H1 (cell line): Measurements from ENCODE around the gene PDYN. TPM values are rescaled to one million over a fixed set of nuclear protein-coding genes. Genes with fewer than 3 reads are reported as not detected.

Experiments used
- CTCF ChIA-PET: fragments of 300-600 bp; sonication (Branson Sonifier 250); formaldehyde crosslinking; loops from one replicate; lab custom pipeline; 2021; ENCODE audit not compliant: partially characterized antibody; lab: Charles Lee
- POLR2A ChIA-PET: fragments of 300-600 bp; sonication (Branson Sonifier 250); formaldehyde crosslinking; loops from one replicate; lab custom pipeline; 2021; ENCODE audit warnings: inconsistent platforms; ENCODE audit not compliant: partially characterized antibody; lab: Charles Lee
- DNase-seq, 2 experiments: peaks; one replicate each; pipeline versions ENCODE4 v3.0.0 to v3.0.0-alpha.2; 2010 to 2022; ENCODE audit warnings: low spot score in 2 of 2, low read depth in 1 of 2, mixed read lengths in 1 of 2
- FAIRE-seq: peaks from 2 replicates; lab custom pipeline; 2011; peaks lifted over from hg19 to GRCh38; lab: Jason Lieb, UNC
- H2AFZ ChIP-seq: 2 replicates; pipeline ENCODE4 v1.8.1; 2012; ENCODE audit warnings: low read length, inconsistent platforms
- H2AK5ac ChIP-seq: 2 replicates; pipeline ENCODE4 v1.6.1; 2013; ENCODE audit warnings: low read depth, low read length
- H2BK120ac ChIP-seq: replicated peaks from 2 replicates; pipeline ENCODE3; 2013; ENCODE audit warnings: low read depth, low read length, inconsistent platforms
- H2BK12ac ChIP-seq: 2 replicates; pipeline ENCODE4 v1.6.1; 2013; ENCODE audit warnings: low read depth, low read length
- H2BK15ac ChIP-seq: 2 replicates; pipeline ENCODE4 v1.6.1; 2013; ENCODE audit warnings: low read length
- H2BK20ac ChIP-seq: 2 replicates; pipeline ENCODE4 v1.6.1; 2013; ENCODE audit warnings: low read length
- H2BK5ac ChIP-seq: 2 replicates; pipeline ENCODE4 v1.6.1; 2013; ENCODE audit warnings: low read depth, low read length
- H3K14ac ChIP-seq: 2 replicates; pipeline ENCODE4 v1.6.1; 2013; ENCODE audit warnings: inconsistent platforms; ENCODE audit not compliant: insufficient read length
- H3K18ac ChIP-seq: 2 replicates; pipeline ENCODE4 v1.6.1; 2013; ENCODE audit warnings: low read length; ENCODE audit errors: extremely low read depth
- H3K23ac ChIP-seq: 2 replicates; pipeline ENCODE4 v1.6.1; 2013; ENCODE audit warnings: inconsistent platforms; ENCODE audit not compliant: insufficient read length
- H3K23me2 ChIP-seq: 2 replicates; pipeline ENCODE4 v1.6.1; 2013; ENCODE audit warnings: low read depth, low read length
- H3K27ac ChIP-seq: 2 replicates; pipeline ENCODE4 v1.6.1; 2011; ENCODE audit warnings: low read depth, low read length, inconsistent platforms
- H3K27me3 ChIP-seq, 4 experiments: replicated peaks in 1 of 4; 1 replicate in 1 of 4; 2 replicates in 3 of 4; pipeline versions ENCODE4 v1.6.1 to v1.8.1; 2011 to 2013; ENCODE audit warnings: low read length in 3 of 4, mild to moderate bottlenecking in 3 of 4, inconsistent platforms in 2 of 4, mixed read lengths in 2 of 4, moderate library complexity in 1 of 4; ENCODE audit not compliant: control insufficient read depth in 3 of 4, insufficient read depth in 3 of 4; ENCODE audit errors: extremely low read depth in 1 of 4
- H3K36me3 ChIP-seq, 4 experiments: 2 replicates each; pipeline versions ENCODE4 v1.6.1 to v1.8.1; 2011 to 2013; ENCODE audit warnings: mild to moderate bottlenecking in 4 of 4, low read length in 3 of 4, moderate library complexity in 2 of 4, control low read depth in 1 of 4, inconsistent platforms in 1 of 4; ENCODE audit not compliant: insufficient read depth in 4 of 4, control insufficient read depth in 2 of 4
- H3K4ac ChIP-seq: replicated peaks from 2 replicates; pipeline ENCODE3; 2013; ENCODE audit warnings: low read length, low read depth, mixed read lengths, inconsistent platforms; ENCODE audit not compliant: insufficient read length
- H3K4me1 ChIP-seq, 4 experiments: replicated peaks in 1 of 4; 1 replicate in 1 of 4; 2 replicates in 3 of 4; pipeline versions ENCODE4 v1.6.1 to v1.8.1; 2011 to 2013; ENCODE audit warnings: low read length in 3 of 4, inconsistent platforms in 2 of 4, mixed read lengths in 1 of 4; ENCODE audit not compliant: insufficient read depth in 4 of 4, control insufficient read depth in 3 of 4
- H3K4me2 ChIP-seq, 2 experiments: 2 replicates each; pipeline versions ENCODE4 v1.6.1 to v1.8.1; 2011 to 2013; ENCODE audit warnings: low read depth in 2 of 2, low read length in 2 of 2, control low read depth in 1 of 2, inconsistent platforms in 1 of 2, mild to moderate bottlenecking in 1 of 2; ENCODE audit not compliant: insufficient read depth in 1 of 2
- H3K4me3 ChIP-seq, 4 experiments: fragments of 200-600, 300-600 bp in 1 of 4; sonication (generic), shearing (Covaris generic), sonication (Bioruptor Twin) in 1 of 4; 2 replicates each; pipeline versions ENCODE4 v1.5.1 to v1.8.1; 2011 to 2016; ENCODE audit warnings: low read length in 4 of 4, low read depth in 3 of 4, control low read depth in 2 of 4, inconsistent platforms in 2 of 4, mild to moderate bottlenecking in 2 of 4, mixed read lengths in 1 of 4, moderate library complexity in 1 of 4; ENCODE audit not compliant: insufficient read depth in 2 of 4; ENCODE audit errors: extremely low read depth in 1 of 4
- H3K56ac ChIP-seq: replicated peaks from 2 replicates; pipeline ENCODE3; 2013; ENCODE audit warnings: low read depth, mild to moderate bottlenecking, mixed read lengths, low read length, inconsistent platforms; ENCODE audit not compliant: insufficient read length
- H3K79me1 ChIP-seq: 2 replicates; pipeline ENCODE4 v1.6.1; 2013; ENCODE audit warnings: low read depth, low read length, control low read depth
- H3K79me2 ChIP-seq, 2 experiments: 2 replicates each; pipeline versions ENCODE4 v1.6.1 to v1.8.1; 2012 to 2013; ENCODE audit warnings: low read length in 2 of 2, mild to moderate bottlenecking in 2 of 2, inconsistent platforms in 1 of 2; ENCODE audit not compliant: insufficient read depth in 2 of 2, control insufficient read depth in 1 of 2
- H3K9ac ChIP-seq, 4 experiments: replicated peaks in 1 of 4; 1 replicate in 1 of 4; 2 replicates in 3 of 4; pipeline versions ENCODE4 v1.6.1 to v1.8.1; 2011 to 2013; ENCODE audit warnings: low read depth in 3 of 4, low read length in 3 of 4, control low read depth in 2 of 4, mild to moderate bottlenecking in 2 of 4, moderate library complexity in 2 of 4, inconsistent platforms in 1 of 4; ENCODE audit errors: extremely low read depth in 1 of 4
- H3K9me3 ChIP-seq, 2 experiments: 2 replicates each; pipeline versions ENCODE4 v1.6.1 to v1.8.1; 2012 to 2013; ENCODE audit warnings: mild to moderate bottlenecking in 2 of 2, moderate library complexity in 2 of 2, control low read depth in 1 of 2, inconsistent platforms in 1 of 2, low read depth in 1 of 2, low read length in 1 of 2, mixed read lengths in 1 of 2; ENCODE audit not compliant: insufficient read depth in 2 of 2
- H4K20me1 ChIP-seq, 2 experiments: replicated peaks in 1 of 2; 2 replicates each; pipeline versions ENCODE3 to v1.8.1; 2011 to 2013; ENCODE audit warnings: inconsistent platforms in 2 of 2, low read length in 2 of 2, mild to moderate bottlenecking in 1 of 2; ENCODE audit not compliant: insufficient read depth in 2 of 2, control insufficient read depth in 1 of 2
- H4K5ac ChIP-seq: 2 replicates; pipeline ENCODE4 v1.6.1; 2013; ENCODE audit warnings: low read length, low read depth, mixed read lengths, inconsistent platforms; ENCODE audit not compliant: insufficient read length
- H4K8ac ChIP-seq: 2 replicates; pipeline ENCODE4 v1.8.0; 2013; ENCODE audit warnings: mild to moderate bottlenecking, moderate library complexity, low read length, inconsistent platforms; ENCODE audit not compliant: insufficient read depth; ENCODE audit errors: extremely low read depth
- H4K91ac ChIP-seq: replicated peaks from 2 replicates; pipeline ENCODE3; 2013; ENCODE audit warnings: low read length, mixed read lengths, inconsistent platforms; ENCODE audit not compliant: insufficient read length
- ASH2L ChIP-seq: fragments of 200-600, 300-600 bp; sonication (generic); IDR thresholded peaks from one replicate; pipeline ENCODE4 v1.7.1; 2017; ENCODE audit warnings: low read length
- BCL11A ChIP-seq, 2 experiments: IDR thresholded peaks; one replicate each; pipeline ENCODE4 v1.6.1; 2011; ENCODE audit warnings: low read depth in 2 of 2, low read length in 2 of 2, mild to moderate bottlenecking in 2 of 2
- EP300 ChIP-seq, 2 experiments: IDR thresholded peaks; 1 replicate in 1 of 2; 2 replicates in 1 of 2; pipeline ENCODE4 v1.6.1; 2011 to 2012; ENCODE audit warnings: low read depth in 2 of 2, low read length in 2 of 2, mild to moderate bottlenecking in 2 of 2, borderline replicate concordance in 1 of 2, inconsistent platforms in 1 of 2, moderate library complexity in 1 of 2
- MAFK ChIP-seq: IDR thresholded peaks from 2 replicates; pipeline ENCODE4 v1.6.1; 2012; ENCODE audit warnings: low read depth, mild to moderate bottlenecking, improper control_type of control experiment, low read length
- POLR2AphosphoS5 ChIP-seq: IDR thresholded peaks from 2 replicates; pipeline ENCODE4 v1.6.1; 2011; ENCODE audit warnings: low read depth, low read length
- POU5F1 ChIP-seq: IDR thresholded peaks from 2 replicates; pipeline ENCODE4 v1.6.1; 2011; ENCODE audit warnings: low read depth, mild to moderate bottlenecking, low read length, moderate library complexity
- SP1 ChIP-seq: IDR thresholded peaks from 2 replicates; pipeline ENCODE4 v1.6.1; 2011; ENCODE audit warnings: low read depth, low read length
- TCF12 ChIP-seq: IDR thresholded peaks from 2 replicates; pipeline ENCODE4 v1.6.1; 2011; ENCODE audit warnings: low read depth, mild to moderate bottlenecking, low read length
- TEAD4 ChIP-seq: IDR thresholded peaks from 2 replicates; pipeline ENCODE4 v1.6.1; 2012; ENCODE audit warnings: low read depth, low read length, inconsistent platforms, mixed read lengths
- YY1 ChIP-seq: IDR thresholded peaks from 2 replicates; pipeline ENCODE4 v1.6.1; 2011; ENCODE audit warnings: low read depth, mild to moderate bottlenecking, low read length
- WGBS, 2 experiments: shearing (Covaris generic) in 1 of 2; methylation state at CpG; one replicate each; pipeline versions ENCODE4 v1.1.6 to v1.1.7; 2013 to 2015; ENCODE audit warnings: low lambda C conversion rate in 2 of 2, mixed read lengths in 2 of 2, inconsistent platforms in 1 of 2, low coverage in 1 of 2, missing lambda C conversion rate in 1 of 2; ENCODE audit not compliant: insufficient replicate concordance in 2 of 2, insufficient coverage in 1 of 2, insufficient read length in 1 of 2; ENCODE audit errors: extremely low coverage in 1 of 2, missing lambda C conversion rate in 1 of 2; 5-methylcytosine and 5-hydroxymethylcytosine counted together
- polyA plus RNA-seq, 7 experiments: library from polyadenylated mRNA; depleted of rRNA in 3 of 7; stranded (reverse) in 5 of 7; unstranded in 2 of 7; fragments of >200 nt in 5 of 7; fragments of 200-250 nt in 2 of 7; gene quantifications; 1 replicate in 5 of 7; 2 replicates in 1 of 7; 4 replicates in 1 of 7; pipeline versions ENCODE4 v1.2.1 to v1.2.3, GENCODE V29; 2011 to 2013; ENCODE audit warnings: missing spikeins in 2 of 7, mixed read lengths in 2 of 7
- total RNA-seq: library from RNA; stranded (reverse); fragmentation: NEBNext Ultra II Directional; extraction: Animal tissue kit (Norgen Biotek cat#: 25700); gene quantifications from 2 replicates; pipeline ENCODE4 v1.2.1, GENCODE V29; 2021

PDYN gene
- total and polyA plus RNA-seq, 2 of the 8 experiments (the other 6 are each of a cell fraction or from before 2014, with no cell fraction given), result 0.54 to 0.60 TPM

DNA sequence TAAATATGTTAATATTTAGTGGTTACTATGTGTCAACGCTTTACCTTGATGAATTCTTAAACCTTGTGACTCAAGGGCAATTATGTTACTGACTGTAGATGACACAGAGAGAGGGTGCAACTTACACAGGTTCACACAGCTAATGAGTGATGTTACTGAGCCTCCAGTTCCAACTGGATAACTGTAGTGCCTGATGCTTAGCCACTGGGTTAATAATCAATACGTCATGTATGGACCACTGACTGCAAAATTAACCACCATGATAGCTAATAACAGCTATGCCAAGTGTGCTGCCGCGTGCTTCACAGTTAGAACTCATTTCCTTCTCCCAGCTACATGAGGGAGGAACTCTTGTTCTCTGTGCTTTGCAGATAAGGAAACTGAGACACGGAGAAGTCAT, 53.3 kb downstream of the PDYN start:
- ChIA-PET CTCF (no interaction called here), POLR2A (interaction anchor here (0.8 kb wide), 1 partner anchor 15 kb away, joined by 3 read pairs; no protein-coding TSS in a partner anchor)
- H3K9me3 ChIP-seq, result no peaks in the 10 kb centered on the region
- no peaks in the 10 kb centered on the region for H4K20me1 ChIP-seq
- no peak overlapping the region for H3K4me2 ChIP-seq
- H3K4ac ChIP-seq, result no peak overlapping the region
- H3K4me1 ChIP-seq, result peaks cover 0 to 5% (median 1%) of the 10 kb centered on the region in 4 experiments; a peak in 3 of 7 replicates
- H3K79me1 ChIP-seq, result no peaks in the 10 kb centered on the region
- no peak overlapping the region for H2BK20ac ChIP-seq
- no peak overlapping the region for H2BK12ac ChIP-seq
- no peak overlapping the region for H2AFZ ChIP-seq
- peaks cover 0 to 13% (median 5%) of the 10 kb centered on the region in 4 experiments; a peak in 6 of 7 replicates for H3K27me3 ChIP-seq
- H3K4me3 ChIP-seq, result no peak overlapping the region
- H3K36me3 ChIP-seq, result no peaks in the 10 kb centered on the region
- TF ChIP-seq POLR2AphosphoS5, result no peak
- TF ChIP-seq EP300 (IDR thresholded peaks at IDR 0.05; ENCODE audit: borderline replicate concordance in 1 of 2, low read depth in 2 of 2, low read length in 2 of 2), result no peak
- no peak for TF ChIP-seq POU5F1
- TF ChIP-seq MAFK, result no peak
- no peak for TF ChIP-seq YY1
- TF ChIP-seq SP1, result no peak
- TF ChIP-seq TEAD4, result no peak
- no peak for TF ChIP-seq ASH2L
- no peak for TF ChIP-seq BCL11A (IDR thresholded peaks at IDR 0.05; ENCODE audit: low read depth in 2 of 2, low read length in 2 of 2)
- no peak for TF ChIP-seq TCF12
- H2BK15ac ChIP-seq, result no peak overlapping the region
- no peak overlapping the region for H3K27ac ChIP-seq
- H2AK5ac ChIP-seq, result no peak overlapping the region
- WGBS, 2 experiments, result 90% methylated on average over 5 of the region's 5 CpGs; no CpG with 5 or more reads in 1 of the 2 experiments
- H3K9ac ChIP-seq, result no peak overlapping the region
- no peak overlapping the region for H3K14ac ChIP-seq
- no peak overlapping the region for H3K23ac ChIP-seq
- H3K23me2 ChIP-seq, result no peaks in the 10 kb centered on the region
- DNase-seq (no peak), FAIRE-seq (no peak)
- H4K5ac ChIP-seq, result no peak overlapping the region
- H3K18ac ChIP-seq, result no peak overlapping the region
- H4K91ac ChIP-seq, result no peak overlapping the region
- H4K8ac ChIP-seq, result no peak overlapping the region
- no peaks in the 10 kb centered on the region for H3K79me2 ChIP-seq
- H3K56ac ChIP-seq, result no peak overlapping the region
- no peak overlapping the region for H2BK5ac ChIP-seq
- H2BK120ac ChIP-seq, result no peak overlapping the region
